HG03064 (cell line): ENCODE results near the gene TMPRSS3.
"Not testable (repeated sequence)": the region's sequence is repeated elsewhere in the genome, so short reads cannot be mapped to it uniquely, and the experiment has no call there.

Experiments used
- ATAC-seq: cut with Tn5 transposase; IDR thresholded peaks from one replicate; pipeline ENCODE4 v1.9.1; 2021; ENCODE audit warnings: low read depth; ENCODE audit not compliant: unreplicated experiment

TMPRSS3 gene

GRCh38 chr21:42411197-42411869 lies 15.5 kb upstream of the TMPRSS3 start:
- ATAC-seq, result no peak

- no peak for ATAC-seq
Observed at GRCh38 chr21:42409366-42409765, 13.5 kb upstream of the TMPRSS3 start.

- not testable (repeated sequence) for ATAC-seq
Observed at GRCh38 chr21:42408718-42409117, 12.9 kb upstream of the TMPRSS3 start.

DNA sequence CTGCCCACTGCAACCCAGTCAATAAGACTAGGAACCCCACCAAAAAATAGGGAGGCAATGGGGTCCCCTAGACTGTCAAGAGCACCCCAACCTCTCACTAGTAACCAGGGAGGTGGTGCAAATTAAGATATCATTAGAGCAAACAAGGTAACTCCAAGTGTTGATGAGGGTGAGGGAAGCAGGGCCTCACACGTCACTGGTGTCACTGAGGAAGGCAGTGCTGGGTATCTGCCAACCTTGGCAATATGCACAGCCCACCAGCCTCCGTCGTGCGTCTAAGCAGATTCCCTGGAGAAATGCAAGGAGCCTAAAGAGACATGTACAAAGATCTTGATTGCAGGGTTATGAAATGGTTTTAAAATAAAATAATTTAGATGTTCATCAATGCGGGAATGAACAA lies 11.6 kb upstream of the TMPRSS3 start:
- ATAC-seq, result no peak

DNA sequence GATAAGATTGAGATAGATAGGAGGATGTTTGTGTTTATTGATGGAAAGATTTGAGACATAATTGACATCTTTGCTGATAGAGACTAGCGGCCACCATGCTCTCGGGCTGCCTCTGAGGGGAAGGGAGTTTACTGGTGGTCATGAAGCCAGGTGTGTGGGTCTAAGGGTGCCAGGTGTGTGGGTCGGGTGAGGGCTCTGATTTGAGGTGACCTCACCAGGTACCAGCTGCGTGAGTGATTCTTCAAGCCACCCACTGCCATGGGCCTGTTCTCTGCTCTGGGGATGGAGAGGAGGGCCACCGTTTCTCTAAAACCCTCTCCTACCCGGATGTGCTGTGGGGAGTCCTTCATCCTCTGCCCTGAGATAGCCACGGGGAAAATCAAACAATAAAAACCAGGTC lies 11.0 kb upstream of the TMPRSS3 start:
- ATAC-seq, result no peak

- ATAC-seq, result no peak
Observed at GRCh38 chr21:42406201-42406621, 10.4 kb upstream of the TMPRSS3 start.

GRCh38 chr21:42405064-42406013 lies 9.5 kb upstream of the TMPRSS3 start:
- no peak for ATAC-seq

GRCh38 chr21:42404539-42404938 lies 8.7 kb upstream of the TMPRSS3 start:
- no peak for ATAC-seq

DNA sequence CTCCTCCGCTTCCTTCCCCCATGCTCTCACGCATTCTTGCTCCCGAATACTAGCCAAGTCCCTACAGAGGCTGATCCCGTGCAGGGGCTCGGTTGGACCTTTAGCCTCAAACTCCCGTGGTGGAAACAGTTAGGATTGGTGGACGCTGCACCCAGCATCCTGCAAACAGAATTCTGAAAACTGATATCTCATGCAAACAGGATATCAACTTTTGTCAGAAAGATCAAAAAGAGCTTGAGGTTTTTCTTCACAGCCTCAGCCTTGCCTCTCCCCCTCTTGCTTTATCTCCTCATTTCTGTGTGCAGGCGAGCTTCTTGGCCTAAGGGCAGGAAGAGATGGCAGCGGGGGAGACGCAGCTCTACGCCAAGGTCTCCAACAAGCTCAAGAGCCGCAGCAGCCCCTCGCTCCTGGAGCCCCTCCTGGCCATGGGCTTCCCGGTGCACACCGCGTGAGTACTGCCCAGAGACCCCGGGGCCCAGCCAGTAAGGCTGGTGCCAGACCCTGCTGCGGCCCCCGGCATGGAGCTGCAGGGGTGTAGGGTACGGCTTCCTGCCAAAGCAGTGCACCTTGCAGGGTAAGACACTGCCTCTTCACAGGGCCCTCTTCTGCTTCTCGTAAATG lies 7.9 kb upstream of the TMPRSS3 start, which contains the start of gene UBASH3A:
UBASH3A (plus strand) TSS at position 292 of the 621 bp plus-strand sequence; CDS start at position 336, 44 bp downstream.
- ATAC-seq, result no peak

DNA sequence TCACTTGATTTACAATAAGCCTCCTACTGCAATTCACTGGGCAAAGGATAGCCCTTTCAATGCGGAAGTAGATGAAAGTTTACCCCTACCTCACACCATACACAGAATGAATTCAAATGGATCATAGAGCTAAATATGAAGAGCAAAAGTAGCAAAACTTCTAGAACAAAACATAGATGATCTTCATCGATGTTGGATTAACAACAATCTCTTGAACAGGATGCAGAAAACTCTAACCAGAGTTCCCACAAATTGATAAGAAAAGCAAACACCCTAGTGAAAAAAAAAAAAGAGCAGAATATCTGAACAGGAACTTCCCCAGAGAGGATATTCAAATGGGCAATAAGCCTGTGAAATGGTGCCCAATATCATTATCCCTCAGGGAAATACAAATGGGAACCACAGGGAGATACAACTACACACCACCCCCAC lies 6.0 kb upstream of the TMPRSS3 start:
- no peak for ATAC-seq

GRCh38 chr21:42401154-42401553 lies 5.3 kb upstream of the TMPRSS3 start:
- ATAC-seq, result no peak

DNA sequence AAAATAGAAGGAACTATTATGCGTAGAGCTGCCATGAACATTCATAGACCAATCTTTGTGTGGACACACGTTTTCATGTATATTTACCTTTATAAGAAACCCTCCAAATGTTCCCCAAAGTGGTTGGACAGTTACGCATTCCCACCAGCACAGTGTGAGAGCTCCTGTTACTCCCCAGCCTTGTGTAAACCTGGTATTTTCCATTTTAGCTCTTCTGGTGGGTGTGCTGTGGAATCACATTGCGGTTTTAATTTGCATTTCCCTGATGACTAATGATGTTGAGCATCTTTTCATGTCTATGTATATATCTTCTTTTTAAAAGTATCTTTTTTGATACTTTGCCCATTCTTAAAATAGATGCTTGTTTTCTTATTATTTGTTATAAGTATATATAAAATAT lies 4.7 kb upstream of the TMPRSS3 start:
- ATAC-seq, result no peak

DNA sequence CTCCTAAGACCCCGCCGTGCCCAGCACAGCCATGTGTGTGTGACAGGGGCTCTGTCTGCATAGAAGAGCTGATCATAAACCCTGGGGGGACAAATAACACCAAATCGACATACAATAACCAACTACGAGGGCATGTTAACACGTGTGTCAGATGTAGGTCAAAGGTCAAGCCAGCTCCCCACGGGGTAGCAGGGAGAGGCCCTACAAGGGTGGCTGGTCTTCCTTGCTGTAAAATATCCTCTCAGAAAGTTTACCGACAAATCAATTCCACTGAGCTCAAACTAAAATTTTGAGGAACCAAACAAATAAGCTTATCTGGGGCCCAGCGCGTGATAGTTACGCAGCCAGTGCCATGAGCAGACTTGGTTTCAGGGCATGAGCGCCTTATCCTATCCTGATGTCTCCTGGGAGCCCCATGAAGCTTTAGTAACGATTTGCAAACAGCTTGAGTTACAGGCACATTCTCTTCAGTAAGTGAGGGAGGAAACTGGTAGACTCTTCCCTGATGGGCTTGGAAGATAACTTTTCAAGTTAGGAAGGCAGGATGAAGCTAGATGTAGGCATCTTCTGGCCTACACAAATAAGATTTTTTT lies 2.7 kb upstream of the TMPRSS3 start:
- ATAC-seq, result no peak

GRCh38 chr21:42397746-42398394 lies 2.0 kb upstream of the TMPRSS3 start:
- ATAC-seq, result no peak

DNA sequence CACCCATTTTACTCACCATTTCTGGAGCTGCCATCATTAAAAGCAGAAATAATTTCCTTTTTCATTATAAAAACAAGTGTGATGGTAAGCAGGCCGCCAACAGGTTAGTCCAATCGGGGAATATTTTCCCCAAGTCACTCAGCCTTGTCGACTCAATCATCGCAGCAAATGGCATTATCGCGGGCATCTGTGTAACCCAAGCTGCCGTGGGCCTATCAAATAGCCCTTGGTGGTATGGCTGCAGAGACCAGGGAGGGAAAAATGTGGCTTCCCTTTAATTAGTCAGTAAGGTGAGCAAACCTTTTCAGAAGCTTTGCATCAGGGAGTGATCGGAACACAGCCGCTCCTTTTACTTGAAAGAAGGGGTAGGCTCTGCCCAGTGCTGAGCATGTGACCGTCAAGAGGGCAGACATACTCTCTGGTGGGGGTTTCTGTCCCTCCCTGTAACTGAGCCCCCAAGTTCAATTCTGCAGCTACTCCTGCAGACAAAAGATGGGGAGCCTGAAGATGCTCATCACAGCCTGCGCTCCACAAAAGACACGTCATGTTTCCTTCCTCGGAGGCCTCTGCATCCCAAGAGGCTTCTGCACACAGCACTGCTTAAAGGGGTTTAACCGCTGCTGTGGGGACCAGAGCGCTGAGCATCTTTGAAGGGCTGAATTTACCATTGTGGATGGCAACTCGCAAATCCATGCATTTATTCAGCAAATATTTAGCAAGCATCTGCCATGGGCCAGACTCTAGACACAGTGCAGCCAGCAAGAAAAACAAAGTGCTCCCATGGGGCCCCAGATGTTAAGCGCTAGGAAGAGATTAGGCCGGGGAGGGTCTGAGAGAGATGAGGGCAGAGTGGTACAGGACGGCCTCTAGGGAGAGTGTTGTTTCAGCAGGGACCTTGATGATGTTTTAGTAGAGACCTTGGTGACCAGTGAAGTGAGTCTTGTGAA lies 1.2 kb upstream of the TMPRSS3 start:
- ATAC-seq, result no peak

- no peak for ATAC-seq
Observed at GRCh38 chr21:42395302-42395701, 550 bp downstream of the TMPRSS3 start.

DNA sequence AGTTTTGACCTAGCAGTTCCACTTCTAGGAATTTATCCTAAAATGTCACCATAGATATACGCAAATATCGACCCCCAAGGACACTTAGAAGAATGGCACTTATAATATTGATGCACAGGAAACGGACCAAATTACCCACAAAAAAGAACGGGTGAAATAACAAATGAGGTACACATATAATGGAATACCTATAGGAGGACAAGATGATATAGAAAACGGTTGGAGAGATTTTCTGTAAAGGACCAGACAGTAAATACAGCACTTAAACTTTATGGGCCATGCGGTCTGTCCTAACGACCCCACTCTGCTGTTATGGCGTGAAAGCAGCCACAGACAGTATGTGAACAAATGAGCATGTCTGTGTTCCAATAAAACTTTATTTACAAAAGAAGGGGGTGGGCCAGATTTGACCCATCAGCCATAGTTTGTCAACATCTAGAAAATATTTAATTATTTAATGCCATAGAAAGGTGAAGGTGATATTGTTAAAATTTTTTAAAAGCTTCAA lies 2.4 kb downstream of the TMPRSS3 start:
- no peak for ATAC-seq

DNA sequence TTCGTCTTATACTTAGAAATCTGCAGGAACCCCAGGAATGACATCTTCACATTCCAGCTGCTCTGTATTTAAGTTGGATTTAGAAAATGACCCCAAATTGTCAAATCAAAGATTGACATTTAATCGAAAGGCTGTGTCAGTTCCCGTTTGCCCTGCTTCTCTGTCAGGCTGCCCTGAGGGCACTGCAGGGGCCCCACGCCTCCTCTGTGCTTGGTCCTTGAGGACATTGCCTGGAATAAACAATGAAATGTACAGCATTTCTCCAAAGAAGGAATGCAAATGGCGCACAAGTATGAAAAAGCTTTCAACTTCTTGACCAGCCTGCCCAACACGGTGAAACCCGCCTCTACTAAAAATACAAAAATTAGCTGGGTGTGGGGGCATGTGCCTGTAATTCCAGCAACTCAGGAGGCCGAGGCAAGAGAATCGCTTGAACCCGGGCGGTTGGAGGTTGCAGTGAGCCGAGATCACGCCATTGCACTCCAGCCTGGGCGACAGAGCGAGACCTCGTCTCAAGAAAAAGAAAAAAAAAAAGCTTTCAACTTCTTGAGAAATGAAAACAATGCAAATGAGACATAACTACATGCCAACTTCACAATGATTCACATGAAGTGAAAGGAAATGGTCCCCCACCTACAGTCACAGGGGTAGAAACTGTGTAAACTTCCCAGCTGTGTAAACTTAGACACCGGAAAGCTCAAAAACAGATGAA lies 3.0 kb downstream of the TMPRSS3 start:
- no peak for ATAC-seq
